ENCODE data around the gene TINAGL1.

DNA sequence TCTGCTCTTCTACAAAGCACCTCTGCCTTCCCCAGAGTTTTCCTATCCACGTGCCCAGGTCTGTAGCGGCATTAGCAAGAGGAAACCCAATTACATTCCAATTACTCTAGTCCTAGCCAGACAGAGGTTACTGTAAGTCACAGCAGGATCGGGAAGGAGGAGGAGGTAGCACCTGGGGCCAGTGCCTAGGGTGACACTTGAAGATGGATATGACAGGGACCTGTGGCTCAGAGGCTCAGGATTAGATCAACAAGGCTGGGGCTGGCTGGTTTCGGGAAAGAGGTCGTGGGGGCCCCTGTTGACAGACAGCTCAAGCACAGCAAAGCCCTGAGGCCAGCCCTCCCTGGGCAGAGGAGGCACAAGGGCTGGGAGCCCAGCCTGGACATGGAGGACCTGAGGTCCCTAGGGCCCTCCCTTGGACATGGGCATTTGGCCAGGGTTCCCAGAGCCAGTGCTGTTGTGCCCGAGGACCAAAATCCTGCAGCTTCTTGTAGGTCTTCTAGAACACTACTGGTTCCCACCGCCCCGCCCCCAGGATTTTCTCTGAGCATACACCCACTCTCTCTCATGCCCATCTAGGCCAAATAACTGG, 38.2 kb downstream of the TINAGL1 start:
- TF ChIP-seq POLR2A (IDR thresholded peaks at IDR 0.05), result no peak
- TF ChIP-seq CTCF (IDR thresholded peaks at IDR 0.05), result no peak
- TF ChIP-seq EP300 (IDR thresholded peaks at IDR 0.05; ENCODE audit: low read depth), result no peak
- no peak for TF ChIP-seq POLR2AphosphoS5 (IDR thresholded peaks at IDR 0.05)
